Measurements from ENCODE around the gene APBB1.

Gene APBB1

DNA sequence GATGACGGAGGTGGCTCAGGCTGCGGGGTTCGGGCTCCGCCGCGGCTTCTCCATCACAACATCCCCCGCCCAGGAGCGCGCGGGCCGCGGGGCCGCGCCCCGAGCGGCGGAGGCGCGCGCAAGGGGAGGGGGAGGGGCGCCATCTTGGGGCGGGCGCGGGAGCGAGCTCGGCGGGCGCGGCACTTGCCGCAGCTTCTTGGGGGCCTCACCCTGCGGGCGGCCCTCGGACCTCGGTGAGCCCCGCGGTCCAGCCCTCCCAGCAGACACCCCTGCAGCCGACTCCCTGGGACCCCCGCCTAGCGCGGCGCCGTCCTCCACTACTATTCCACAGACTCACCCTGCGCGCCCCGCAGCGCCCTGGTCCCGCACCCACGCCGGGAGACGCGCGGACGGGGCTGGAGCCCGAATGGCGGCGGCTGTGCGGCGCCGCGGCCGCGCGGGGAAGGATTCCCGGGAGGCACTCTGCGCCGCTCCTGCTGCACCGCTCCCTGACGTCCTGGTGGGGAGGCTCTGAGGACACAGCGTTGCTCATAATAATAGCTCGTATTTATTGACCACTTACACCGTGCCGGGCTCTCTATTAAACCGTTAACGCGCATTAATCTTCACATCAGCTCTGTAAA, at the start of gene APBB1:
APBB1 (minus strand) TSS at position 86 of the 623 bp plus-strand sequence. CDS start 7,747 bp downstream, outside the sequence.
- DNase-seq, result peak; percentile 64

DNA sequence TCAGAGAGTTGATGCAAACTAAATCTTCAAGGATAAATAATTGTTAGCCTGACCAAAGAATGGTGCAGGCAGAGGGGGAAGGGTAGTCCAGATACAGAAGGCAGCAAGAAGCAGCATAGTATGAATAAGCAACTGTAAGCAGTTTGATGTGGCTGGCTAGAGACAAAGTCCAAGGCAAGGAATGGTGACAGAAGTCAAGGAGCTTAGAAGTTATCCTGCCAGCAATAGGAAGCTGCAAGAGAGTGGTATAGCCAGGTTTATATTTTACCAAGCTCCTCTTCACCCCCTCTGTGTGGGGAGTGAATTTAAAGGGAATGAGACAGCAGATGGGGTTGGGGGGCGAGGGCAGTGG, 40.2 kb upstream of the APBB1 start:
- no peak for DNase-seq

DNA sequence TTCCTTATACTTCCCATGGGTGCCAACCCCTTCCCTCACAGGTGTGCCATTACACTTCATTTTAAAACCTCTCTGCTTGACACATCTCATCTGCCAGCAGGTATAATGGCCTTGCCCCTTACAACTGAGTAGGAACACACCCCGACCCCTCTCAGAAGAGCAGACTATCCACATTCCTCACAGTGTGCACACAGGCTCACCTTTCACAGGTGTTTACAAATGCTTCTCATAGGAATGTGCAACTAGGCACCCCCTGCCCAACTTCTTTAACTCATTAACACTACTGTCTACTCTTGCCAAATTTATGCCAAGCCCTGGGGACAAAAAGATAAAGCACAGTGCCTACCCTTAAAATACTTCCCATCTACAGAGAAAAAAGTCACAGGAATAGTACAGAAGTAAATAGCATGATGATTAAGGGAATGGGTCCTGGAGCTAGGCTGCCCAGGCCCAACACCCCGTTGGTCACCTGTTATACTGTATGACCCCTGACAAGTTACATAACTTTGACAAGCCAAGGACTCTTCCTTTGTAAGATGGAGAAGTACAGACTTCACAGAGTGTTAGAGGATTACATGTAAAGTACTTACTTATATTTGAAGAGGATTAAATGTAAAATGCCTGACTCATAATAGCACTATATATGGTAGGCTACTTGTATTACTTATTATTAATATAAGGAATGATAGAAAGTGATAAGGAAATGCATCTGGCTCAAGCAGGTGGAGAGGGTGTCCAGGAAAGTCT, 39.6 kb upstream of the APBB1 start:
- DNase-seq, result no peak

DNA sequence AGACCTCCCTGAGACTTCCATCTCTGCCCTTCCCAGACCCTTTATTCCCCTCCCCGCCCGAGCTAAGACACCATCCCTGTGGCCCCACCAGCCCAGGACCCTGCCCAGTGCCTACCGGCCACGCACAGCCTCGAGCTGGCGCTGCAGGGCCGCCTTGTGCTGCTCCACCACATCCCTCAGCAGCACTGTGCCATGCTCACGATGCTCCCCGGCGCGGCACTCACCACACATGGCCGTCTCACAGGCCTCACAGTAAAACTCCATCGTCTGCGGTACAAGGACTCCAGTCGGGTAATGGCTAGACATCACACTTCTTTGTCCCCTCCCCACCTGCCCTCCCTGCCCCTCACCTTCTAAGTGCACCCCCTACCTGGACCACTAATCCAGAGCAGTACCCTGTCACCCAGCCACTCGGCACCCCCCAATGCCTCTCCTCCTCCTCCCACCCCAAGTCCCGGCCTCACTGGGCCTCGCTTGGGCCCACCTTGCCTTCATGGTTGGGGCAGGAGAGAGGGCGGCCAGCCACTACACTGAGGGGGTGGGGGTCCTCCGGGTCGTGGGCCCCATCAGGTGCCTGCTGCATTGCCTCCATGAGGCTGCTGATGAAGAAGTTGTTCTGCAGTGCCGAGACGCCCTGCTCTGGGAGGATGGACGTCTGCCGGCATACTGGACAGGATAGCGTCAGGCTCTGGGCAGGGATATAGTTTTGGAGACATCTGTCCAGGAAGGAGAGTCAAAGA, 38.9 kb upstream of the APBB1 start:
- DNase-seq, result no peak

DNA sequence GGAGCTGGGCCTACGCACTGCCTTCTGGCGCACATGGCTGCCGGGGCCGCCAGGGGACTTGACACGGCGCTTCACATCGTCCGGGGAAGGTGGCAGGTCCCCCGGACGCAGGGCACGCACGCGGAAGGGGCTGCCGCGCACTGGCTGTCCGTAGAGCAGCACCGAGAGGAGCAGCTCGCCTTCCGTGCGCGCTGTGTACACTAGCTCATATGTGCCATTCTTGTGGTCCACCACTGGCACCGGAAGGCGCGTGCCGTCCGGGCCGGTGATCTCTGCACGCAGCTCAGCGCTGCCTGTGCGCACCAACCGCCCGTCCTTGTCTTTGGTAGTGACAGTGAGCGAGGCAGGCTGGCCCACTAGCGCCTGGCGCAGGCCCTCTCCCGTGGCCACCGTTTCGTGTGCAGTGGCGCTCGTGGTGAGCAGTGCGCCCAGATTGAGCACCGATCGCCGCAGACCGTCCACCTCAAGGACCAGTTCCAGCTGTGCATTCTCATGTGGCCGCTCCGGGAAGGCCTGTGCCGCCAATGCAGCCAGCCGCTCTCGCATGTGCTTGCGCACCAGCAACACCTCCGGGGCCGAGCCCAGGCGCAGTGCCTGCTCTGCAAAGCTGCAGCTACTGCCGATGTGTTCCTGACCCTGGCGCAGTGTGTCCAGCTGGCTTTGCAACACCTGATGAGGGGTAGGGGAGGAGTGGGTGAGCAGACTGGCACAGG, 37.6 kb upstream of the APBB1 start:
- DNase-seq, result no peak

DNA sequence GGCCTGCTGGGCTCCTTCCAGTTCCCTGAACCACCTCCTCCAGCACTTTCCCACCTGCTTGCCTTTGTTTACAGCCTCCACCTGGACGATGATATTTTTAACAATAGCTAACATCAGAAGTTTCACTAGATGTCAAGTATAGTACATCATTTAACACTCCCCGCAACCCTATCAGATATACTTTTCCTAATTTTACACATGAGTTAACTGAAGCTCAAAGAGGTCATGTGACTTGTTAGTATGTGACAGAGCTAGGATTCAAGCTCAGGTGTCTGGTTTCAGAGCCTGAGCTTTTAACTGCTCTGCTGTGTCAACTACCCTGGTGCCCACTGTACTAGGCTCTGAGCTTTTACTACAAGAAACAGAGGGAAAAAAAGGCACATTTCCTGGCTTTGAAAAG, 36.2 kb upstream of the APBB1 start:
- peak; percentile 69 for DNase-seq

DNA sequence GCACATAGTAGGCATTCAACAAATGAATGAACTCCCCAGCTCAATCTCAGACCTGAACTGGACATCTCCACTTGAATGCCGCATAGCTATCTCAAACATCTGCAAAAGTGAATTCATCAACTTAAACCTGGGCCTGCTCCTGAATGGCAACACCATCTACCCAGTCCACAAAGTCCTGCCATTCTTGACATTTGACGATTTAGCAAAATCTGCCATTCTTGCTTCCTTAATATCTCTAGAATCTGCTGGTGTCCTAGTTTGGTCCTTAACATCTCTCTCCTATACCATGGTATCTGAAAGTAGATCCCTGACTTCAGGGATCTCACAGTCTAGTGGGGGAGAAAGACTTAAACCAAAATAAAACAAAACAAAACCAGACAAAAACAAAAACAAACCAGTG, 34.3 kb upstream of the APBB1 start:
- DNase-seq, result no peak

DNA sequence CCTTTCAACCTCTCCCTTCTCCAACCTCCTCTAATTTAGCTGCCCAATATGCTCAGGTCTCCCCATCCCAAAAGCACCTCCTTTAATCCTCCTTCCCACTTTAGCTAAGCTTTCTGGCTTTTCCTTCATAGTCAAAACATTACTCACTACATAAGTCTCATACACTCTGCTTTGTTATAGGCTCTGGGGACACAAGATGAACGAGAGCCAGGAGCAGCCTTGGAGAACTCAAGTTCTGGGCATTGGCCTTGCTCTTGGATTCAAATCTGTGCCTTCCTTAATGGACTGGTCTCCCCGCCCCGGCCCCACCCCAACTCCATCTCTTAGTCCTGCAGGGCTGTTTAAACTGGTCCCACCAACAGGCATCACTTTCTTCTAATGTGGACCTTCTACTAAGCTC, 33.3 kb upstream of the APBB1 start:
- DNase-seq, result no peak

DNA sequence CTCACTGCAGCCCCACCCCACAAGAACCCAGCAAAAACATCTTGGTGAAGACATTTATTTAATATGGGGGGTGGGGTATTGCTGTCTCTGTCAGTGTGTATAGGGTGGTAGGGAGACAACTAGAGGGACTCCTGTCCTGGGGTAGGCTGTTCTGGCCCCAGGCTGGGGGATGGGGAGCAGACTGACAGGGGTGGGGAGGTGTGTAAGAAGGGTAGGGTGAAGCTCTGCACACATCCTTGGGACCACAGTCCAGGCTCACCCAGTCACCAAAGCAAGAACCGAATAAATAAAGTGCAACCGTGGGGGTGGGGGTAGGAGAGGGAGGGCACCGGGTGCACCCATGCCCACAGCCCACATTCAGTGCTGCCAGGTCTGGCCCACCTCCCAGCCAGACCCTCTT, 29.7 kb upstream of the APBB1 start:
- no peak for DNase-seq

DNA sequence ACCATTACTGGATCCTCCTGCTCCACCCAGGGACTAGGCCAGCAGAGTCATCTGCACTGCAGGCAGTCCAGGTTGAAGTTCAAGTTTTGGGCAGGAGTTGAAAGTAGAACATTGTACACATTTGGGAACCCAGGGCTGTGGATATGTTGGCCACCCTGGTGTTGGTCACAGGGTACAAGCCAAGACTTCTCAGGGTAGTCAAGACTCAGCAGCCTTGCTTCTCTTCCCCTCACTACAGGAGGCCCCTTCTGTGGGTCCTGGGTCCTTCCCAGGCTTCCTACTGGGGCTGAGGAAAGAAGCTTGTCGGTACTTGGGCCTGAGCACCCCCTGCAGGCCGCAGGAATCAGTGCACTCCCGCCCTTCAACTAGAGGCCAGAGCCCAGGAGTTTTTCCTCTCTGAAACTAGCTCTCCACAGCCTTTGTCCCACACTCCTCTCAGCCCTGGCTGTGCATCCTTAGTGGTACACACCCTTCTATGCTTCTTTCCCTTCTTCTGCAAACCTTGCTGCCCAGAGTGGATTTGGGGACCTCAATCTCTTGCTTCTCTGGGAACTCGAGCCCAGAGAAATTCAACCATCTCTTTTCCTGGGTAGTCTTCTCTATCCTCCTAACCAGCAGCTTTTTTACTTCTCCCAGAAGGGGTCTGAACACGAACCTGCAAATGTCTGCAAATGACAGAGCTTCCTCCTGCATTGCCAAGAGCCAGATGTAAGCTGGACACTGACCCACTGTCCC, 24.5 kb upstream of the APBB1 start:
- peak; percentile 36 for DNase-seq

DNA sequence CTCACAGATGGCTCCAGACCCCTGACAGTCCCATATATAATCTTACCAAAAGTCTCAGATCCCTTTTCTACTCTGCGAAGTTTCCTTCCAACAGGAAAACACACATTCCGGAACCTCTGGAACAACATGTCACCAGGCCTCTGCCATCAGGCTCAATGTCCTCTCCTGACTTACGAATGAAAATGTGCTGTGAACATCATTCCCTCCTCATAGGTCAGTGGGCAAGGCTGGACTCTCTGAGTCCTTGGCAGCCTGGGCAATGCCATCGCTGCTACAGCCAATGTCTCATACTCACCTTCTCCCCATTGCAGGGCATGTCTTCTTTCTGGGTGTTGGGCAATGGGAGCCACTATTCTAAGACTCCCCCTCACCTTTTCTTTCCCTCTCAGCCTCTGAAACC, 23.5 kb upstream of the APBB1 start:
- DNase-seq, result no peak

DNA sequence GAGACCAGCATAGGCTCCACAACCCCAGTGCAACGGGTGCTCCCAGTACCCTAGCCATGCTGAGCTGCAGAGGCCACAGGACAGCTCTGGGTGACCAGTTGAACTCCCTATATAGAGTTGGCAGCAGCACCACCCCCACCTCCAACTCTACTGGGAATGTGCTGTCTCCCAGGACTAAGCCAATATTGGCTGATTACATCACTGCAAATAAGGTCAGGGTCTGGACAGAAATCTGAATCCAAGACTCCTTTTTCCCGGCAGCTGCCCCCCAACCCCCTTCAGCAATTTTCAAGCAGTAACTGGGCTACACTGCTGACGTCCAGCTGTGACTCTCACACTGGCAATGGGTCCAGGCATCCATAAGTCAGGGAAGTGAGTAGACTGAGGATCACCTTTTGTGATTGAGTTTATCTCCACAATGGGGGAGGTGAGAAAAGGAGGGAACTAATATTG, 22.0 kb upstream of the APBB1 start, which contains the start of gene HPX:
HPX (minus strand) TSS at position 82 of the 453 bp plus-strand sequence; CDS start at position 58, 24 bp downstream.
- no peak for DNase-seq

DNA sequence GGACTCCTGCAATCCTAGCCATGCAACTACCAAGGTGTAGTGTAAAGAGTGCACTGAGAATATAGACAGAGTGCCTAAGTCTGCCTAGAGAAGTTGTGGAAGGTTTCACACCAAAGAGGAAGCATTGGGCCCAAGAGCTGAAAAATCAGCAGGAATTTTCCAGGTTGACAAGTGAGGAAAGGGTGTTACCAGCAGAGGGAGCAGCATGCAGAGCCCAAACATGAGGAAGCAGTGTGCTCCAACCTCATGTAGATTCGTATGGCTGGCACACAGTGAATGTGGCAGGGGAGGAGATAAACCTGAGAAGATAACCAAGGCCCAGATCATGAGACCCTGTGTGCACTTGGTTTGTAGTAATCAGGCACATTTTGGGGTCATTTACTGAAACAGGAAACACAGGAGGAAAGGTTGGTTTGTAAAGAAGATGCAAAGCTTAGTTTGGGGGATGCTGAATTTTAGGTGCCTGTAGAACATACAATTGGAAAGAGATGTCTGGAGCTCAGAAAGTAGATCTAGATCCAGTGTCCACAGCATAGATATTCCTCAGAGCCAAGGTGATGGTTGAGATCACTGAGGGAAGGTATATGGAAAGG, 20.2 kb upstream of the APBB1 start:
- peak; percentile 76 for DNase-seq

DNA sequence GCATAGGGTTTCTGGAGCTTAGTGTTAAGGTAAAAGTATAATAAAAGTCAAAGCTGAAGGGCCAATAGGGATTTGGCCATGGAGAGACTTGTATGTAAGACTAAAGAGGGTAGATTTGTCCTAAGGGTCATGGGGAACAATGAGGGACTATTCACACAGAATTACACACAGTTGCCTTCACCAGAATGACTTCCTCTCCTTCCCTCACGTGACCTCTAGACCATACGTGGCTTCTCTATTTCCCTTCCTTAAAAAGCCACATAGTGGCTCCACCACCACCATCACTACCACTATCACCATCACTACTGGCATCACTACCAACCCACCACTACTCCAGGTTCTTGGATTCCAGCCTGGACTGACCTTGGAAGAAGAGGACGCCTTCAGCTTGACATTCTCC, 19.1 kb upstream of the APBB1 start:
- DNase-seq, result no peak

DNA sequence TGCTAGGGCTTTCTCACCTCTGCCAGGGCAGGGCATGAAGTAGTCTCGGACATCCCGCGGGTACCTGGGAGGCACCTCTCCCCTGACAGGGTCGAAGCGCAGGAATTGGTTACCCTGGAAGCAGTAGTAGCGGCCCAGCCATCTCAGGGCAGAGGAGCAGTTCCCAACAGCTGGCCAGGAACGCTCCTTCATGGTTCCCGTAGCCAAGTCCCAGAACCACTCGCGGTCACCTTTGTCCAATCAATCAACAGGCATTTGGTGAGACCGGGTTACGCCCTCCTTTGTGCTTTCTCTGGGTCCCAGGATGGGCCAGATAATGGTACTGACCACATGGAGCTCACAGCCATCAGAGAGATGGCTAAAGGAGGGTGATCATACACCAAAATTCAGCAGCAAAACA, 18.5 kb upstream of the APBB1 start:
- DNase-seq, result no peak

DNA sequence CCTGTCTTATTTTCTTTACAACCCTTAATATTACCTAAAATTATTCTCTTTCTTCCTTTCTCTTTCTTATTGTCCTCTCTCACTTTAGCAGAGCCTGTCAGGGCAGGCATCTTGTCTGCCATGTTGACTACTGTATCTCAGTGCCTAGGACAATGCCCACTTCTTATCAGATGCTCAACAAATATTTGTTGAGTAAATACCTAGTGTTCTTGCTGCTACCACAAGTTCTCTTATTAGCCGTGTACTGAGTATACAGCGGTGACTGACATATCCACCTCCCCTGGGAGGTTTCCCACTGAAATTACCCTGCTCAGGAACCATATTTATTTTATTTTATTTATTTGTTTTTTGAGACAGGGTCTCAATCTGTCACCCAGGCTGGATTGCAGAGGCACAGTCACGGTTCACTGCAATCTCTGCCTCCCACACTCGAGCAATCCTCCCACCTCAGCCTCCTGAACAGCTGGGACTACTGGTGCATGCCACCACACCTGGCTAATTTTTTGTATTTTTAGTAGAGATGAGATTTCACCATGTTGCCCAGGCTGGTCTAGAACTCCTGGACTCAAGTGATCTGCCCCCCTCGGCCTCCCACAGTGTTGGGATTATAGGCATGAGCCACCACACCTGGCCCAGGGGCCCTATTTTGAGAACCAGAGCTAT, 15.2 kb upstream of the APBB1 start:
- DNase-seq, result no peak

DNA sequence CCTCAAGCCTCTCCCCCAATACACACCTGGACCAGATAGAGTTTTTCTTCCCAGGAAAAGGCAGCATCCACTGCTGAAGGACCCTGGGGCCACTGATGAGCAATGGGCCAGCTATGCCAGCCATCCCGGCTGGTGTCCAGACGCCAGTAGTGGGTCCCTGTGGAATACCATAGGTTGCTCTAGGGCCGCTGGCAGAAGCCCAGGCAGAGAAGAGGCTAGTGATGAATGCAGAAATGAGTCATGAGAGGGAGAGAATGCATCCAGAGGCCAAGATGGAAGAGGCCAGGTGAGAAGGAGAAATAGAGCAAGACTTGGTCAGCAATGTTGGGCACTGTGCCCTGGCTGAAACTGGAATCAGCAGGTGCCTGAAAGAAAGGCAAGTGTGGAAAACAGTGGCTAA, 13.0 kb upstream of the APBB1 start:
- no peak for DNase-seq

DNA sequence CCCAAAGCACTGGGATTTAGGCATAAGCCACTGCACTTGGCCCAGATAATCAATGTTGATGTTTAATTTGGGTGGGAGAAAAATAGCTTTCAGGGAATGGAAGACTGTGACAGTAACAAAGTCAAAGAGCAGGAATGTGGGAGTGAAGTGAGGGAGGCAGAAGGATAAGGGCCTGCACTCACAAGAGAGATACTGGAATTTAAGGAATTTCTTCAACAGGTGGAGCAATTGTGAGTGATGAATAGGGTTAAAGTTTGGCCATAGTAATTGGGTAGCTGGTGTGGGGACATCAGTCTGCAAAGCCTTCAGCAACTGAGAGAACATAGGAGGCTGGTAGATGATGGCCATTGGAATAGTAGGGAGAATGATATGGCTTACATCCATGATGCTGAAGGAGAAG, 8.6 kb upstream of the APBB1 start:
- no peak for DNase-seq

DNA sequence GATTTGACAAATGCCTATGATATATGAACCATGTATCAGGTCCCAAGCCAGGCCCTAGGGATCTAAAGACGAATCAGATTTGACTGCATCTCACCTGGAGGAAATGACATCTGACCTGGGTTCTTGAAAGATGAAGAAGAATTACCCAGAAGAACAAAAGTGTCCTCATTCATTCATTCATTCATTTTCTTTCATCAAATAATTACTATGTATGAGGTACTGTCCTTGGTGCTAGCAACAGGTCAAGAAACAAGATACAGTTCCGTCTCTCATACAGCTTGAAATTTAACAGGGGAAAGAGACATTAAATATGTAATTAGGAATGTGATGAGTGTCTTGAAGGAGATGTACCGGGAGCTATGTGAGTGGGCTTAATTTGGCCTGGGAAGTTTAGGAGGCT, 1.8 kb upstream of the APBB1 start:
- DNase-seq, result no peak

DNA sequence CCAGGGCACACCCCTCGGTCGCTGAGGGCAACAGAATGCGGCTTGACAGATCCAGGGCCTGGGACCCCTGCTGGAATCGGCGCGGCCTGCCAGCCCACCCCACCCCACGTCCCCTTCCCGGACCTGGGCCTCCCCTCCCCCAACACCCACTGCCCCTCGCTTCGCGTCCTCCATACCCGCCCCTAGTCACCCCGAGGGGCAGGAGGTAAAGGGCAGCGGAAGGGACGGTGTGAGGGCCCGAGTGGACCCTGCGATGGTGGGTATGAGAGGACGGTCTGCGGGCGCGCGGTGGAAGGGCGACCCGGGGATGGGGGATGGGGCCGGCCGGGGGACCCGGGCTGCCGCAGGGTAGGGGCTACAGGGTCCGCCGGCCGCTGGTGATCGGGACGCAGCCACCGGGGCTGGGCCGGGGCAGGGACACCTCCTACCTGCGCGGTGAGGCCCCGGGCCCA, 311 bp downstream of the APBB1 start:
- no peak for DNase-seq

DNA sequence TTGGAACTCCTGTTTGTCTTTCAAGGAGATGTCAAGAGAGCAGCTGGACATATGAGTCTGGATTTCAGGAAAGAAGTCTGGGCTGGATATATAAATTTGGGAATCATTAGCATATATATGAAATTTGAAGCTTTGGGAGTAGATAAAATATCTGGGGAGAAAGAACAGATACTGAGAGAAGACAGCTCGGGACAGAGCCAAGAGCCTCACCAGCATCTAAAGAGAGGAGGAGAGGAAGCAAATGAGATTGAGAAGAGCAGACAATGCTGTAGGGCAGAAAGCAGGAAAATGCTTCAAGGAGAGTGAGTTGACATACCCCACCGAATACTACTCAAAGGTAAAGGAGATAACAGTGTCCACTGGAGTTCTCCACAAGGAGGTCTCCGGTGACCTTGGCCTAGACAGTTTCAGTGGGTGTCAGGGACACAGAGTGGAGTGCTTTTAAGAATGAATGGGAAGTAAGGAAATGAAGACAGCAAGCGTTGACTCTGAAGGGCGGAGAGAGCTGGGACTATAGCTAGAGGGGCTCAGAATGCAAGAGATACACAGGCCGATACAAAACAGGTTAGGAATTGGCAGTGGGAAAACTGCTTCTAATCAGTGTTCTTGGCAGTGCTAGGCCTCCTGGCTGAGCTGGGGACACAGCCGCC, 862 bp downstream of the APBB1 start:
- DNase-seq, result peak; percentile 18
